SK-N-SH (cell line): Measurements from ENCODE around the gene ATRN.

Experiments
- MXI1 ChIP-seq: IDR thresholded peaks from 2 replicates; pipeline ENCODE4 v1.6.1; 2012; ENCODE audit warnings: mild to moderate bottlenecking, low read depth, low read length, improper control_type of control experiment
- TF ChIP-seq, protein P1 (sequence below): fragments of 200-600 bp; sonication (generic); IDR thresholded peaks from 2 replicates; pipeline ENCODE4 v1.6.1; 2017; ENCODE audit warnings: antibody characterized with exemption, mild to moderate bottlenecking, moderate library complexity
- TF ChIP-seq, protein P2 (sequence below): IDR thresholded peaks from 2 replicates; pipeline ENCODE4; 2012
- TF ChIP-seq, protein P3 (sequence below): IDR thresholded peaks from 2 replicates; pipeline ENCODE4 v1.4.0; 2012; ENCODE audit warnings: low read depth, borderline replicate concordance

DNA sequence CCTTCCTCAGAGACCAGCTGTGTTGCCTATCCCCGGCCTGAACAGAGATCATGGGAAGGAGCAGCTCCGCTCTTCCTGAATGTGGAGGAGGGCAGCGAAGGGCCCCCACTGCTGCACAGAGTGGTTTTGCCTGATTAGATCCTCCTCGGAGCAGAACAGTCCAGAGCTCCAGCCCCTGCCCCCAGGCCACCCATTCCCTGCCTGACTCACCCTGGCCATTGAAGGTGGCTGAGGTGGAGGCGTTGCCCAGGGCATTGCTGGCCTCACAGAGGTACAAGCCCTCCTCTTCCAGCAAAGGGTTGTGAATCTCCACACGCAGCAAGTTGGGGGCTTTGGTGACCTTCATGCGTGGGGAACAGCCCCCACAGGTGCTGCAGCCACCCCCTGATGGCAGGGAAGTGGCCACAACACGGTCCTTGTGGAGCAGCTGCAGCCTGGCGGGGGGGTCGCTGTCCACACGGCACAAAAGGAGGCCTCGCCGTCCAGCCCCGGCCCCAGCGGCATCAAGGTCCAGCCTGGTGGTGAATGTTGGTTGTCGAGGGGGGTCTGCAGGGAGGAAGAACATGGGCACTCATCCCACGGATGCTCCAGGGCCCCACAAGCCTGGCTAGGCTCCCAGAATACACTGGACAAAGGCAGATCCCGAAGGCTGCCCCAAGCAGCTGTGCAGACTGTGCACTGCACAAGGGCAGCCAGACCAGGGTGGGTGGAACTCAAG lies 226.9 kb downstream of the ATRN start:
- TF ChIP-seq, protein P1, sequence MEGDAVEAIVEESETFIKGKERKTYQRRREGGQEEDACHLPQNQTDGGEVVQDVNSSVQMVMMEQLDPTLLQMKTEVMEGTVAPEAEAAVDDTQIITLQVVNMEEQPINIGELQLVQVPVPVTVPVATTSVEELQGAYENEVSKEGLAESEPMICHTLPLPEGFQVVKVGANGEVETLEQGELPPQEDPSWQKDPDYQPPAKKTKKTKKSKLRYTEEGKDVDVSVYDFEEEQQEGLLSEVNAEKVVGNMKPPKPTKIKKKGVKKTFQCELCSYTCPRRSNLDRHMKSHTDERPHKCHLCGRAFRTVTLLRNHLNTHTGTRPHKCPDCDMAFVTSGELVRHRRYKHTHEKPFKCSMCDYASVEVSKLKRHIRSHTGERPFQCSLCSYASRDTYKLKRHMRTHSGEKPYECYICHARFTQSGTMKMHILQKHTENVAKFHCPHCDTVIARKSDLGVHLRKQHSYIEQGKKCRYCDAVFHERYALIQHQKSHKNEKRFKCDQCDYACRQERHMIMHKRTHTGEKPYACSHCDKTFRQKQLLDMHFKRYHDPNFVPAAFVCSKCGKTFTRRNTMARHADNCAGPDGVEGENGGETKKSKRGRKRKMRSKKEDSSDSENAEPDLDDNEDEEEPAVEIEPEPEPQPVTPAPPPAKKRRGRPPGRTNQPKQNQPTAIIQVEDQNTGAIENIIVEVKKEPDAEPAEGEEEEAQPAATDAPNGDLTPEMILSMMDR, result no peak
- TF ChIP-seq, protein P2, sequence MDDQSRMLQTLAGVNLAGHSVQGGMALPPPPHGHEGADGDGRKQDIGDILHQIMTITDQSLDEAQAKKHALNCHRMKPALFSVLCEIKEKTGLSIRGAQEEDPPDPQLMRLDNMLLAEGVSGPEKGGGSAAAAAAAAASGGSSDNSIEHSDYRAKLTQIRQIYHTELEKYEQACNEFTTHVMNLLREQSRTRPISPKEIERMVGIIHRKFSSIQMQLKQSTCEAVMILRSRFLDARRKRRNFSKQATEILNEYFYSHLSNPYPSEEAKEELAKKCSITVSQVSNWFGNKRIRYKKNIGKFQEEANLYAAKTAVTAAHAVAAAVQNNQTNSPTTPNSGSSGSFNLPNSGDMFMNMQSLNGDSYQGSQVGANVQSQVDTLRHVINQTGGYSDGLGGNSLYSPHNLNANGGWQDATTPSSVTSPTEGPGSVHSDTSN, result no peak
- TF ChIP-seq, protein P3, sequence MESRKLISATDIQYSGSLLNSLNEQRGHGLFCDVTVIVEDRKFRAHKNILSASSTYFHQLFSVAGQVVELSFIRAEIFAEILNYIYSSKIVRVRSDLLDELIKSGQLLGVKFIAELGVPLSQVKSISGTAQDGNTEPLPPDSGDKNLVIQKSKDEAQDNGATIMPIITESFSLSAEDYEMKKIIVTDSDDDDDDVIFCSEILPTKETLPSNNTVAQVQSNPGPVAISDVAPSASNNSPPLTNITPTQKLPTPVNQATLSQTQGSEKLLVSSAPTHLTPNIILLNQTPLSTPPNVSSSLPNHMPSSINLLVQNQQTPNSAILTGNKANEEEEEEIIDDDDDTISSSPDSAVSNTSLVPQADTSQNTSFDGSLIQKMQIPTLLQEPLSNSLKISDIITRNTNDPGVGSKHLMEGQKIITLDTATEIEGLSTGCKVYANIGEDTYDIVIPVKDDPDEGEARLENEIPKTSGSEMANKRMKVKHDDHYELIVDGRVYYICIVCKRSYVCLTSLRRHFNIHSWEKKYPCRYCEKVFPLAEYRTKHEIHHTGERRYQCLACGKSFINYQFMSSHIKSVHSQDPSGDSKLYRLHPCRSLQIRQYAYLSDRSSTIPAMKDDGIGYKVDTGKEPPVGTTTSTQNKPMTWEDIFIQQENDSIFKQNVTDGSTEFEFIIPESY, result no peak
- no peak for TF ChIP-seq MXI1
